ENCODE data around the gene PRMT1. TPM values are rescaled to one million over a fixed set of nuclear protein-coding genes. Genes with fewer than 3 reads are reported as not detected.

The PRMT1 gene
- total and polyA plus RNA-seq, 9 of the 15 experiments (the other 6 are each of a cell fraction or from before 2014, with no cell fraction given): 13.3 to 464 (median 326) TPM

- TF ChIP-seq ATF2 (CRISPR knock-in tag; IDR thresholded peaks at IDR 0.05) (no peak), ZNF324 (CRISPR knock-in tag; IDR thresholded peaks at IDR 0.05) (no peak)
These were observed 22.5 kb upstream of the PRMT1 start (continued) for GRCh38 chr19:49654581-49654980.

- WGBS (ENCODE audit: insufficient coverage, low coverage, missing lambda C conversion rate): 88% methylated on average over 22 of the region's 23 CpGs
- intact Hi-C loops (cut with micrococcal nuclease) (no loop called here), in situ Hi-C loops (cut with MboI) (no loop called here)
- no peak for FAIRE-seq
- no peak for DNase-seq (ENCODE audit: extremely low read depth in 1 of 4, low spot score in 3 of 4)
- Histone ChIP-seq H3K27me3 (ENCODE audit: control insufficient read depth in 2 of 2, insufficient read depth in 2 of 2, low read length in 2 of 2) (no peaks in the 10 kb centered on the region), H3K27ac (ENCODE audit: extremely low read depth, low read depth, low read length) (no peak overlapping the region), H3K4me1 (replicated peaks in 1 of 2; ENCODE audit: control insufficient read depth in 2 of 2, insufficient read depth in 2 of 2, low read length in 2 of 2) (peaks cover 0 to 18% of the 10 kb centered on the region in 2 experiments; a peak in 2 of 5 replicates), H3K9me3 (replicated peaks; ENCODE audit: control insufficient read depth, insufficient read depth, low read depth, low read length) (peaks cover 2% of the 10 kb centered on the region; the same call in 1 of the 2 replicates), H3K36me3 (ENCODE audit: control insufficient read depth, insufficient read depth, low read length) (peaks cover 88% of the 10 kb centered on the region; the same call in 2 of the 3 replicates), H3K9me1 (ENCODE audit: control insufficient read depth, insufficient read depth, low read length) (peaks cover 2% of the 10 kb centered on the region), H3K4me3 (no peak overlapping the region), H3K4me2 (ENCODE audit: insufficient read depth, low read length) (no peak overlapping the region), H3K79me2 (ENCODE audit: control insufficient read depth, insufficient read depth, low read length) (no peaks in the 10 kb centered on the region), H4K20me1 (replicated peaks; ENCODE audit: control insufficient read depth, insufficient read depth, low read length) (0 out of 2 replicates have a peak, but pooled peaks cover 14% of the 10 kb centered on the region), H2AFZ (ENCODE audit: low read depth, low read length) (no peak overlapping the region), H3K9ac (ENCODE audit: insufficient read depth in 1 of 2, low read depth in 2 of 2, low read length in 2 of 2) (no peak overlapping the region)
- no peak for ATAC-seq
- peak; percentile 31 for TF ChIP-seq POLR2G (IDR thresholded peaks at IDR 0.05; ENCODE audit: low read depth, low read length)
- TF ChIP-seq ZNF121 (CRISPR knock-in tag; conservative IDR thresholded peaks at IDR 0.05): peak; percentile 61
- no peak for TF ChIP-seq CREB3 (tag; conservative IDR thresholded peaks at IDR 0.05; ENCODE audit: low read depth)
- no peak for TF ChIP-seq ATF1 (CRISPR knock-in tag; IDR thresholded peaks at IDR 0.05)
- no peak for TF ChIP-seq ATF1 (tag; IDR thresholded peaks at IDR 0.05)
- TF ChIP-seq TAF1 (IDR thresholded peaks at IDR 0.05; ENCODE audit: control insufficient read depth, extremely low read depth, insufficient read depth, low read length, severe bottlenecking): no peak
- no peak for TF ChIP-seq SMARCA4 (IDR thresholded peaks at IDR 0.05)
- CTCF ChIA-PET (ENCODE audit: low intra/inter-chr PET ratio): no interaction called here
- no TSS peak for BruUV-seq (replicated peaks)
- POLR2A ChIA-PET: interaction anchor here (0.6 to 4.8 kb wide), 7 partner anchors 9 to 216 kb away, joined by 3 to 28 read pairs (median 4); partner anchors contain the start of genes BCL2L12, IRF3, PRRG2 and RRAS
These were observed 21.3 kb upstream of the PRMT1 start for GRCh38 chr19:49655570-49656455.
